IMR-90 (cell line): ENCODE measurements around the gene MRTFB. TPM values are rescaled to one million over a fixed set of nuclear protein-coding genes. Genes with fewer than 3 reads are reported as not detected.

Source experiments
- ATAC-seq: fragments of 200-7000 bp; cut with Tn5 transposase; 2 replicates; pipeline ENCODE4 v1.9.1; 2020; ENCODE audit warnings: low read depth, mild to moderate bottlenecking, moderate library complexity
- BruUV-seq: library from RNA; stranded (reverse); fragments of 400-500 nt; replicated peaks from 2 replicates; lab custom pipeline; 2021; lab: Mats Ljungman, UMichigan
- CTCF ChIA-PET: fragments of 300-600 bp; formaldehyde crosslinking; extraction: SDS; loops from one replicate; lab custom pipeline; 2021; ENCODE audit warnings: antibody characterized with exemption; lab: Yijun Ruan, JAX
- POLR2A ChIA-PET: fragments of 300-600 bp; sonication (Branson Sonifier 250); formaldehyde crosslinking; loops from one replicate; lab custom pipeline; 2022; ENCODE audit warnings: antibody characterized with exemption; ENCODE audit not compliant: unreplicated experiment; lab: Charles Lee
- DNase-seq: peaks from one replicate; pipeline ENCODE4 v3.0.0; 2013
- H2AFZ ChIP-seq: replicated peaks from 2 replicates; pipeline ENCODE3; 2013; ENCODE audit warnings: low read length, mild to moderate bottlenecking; ENCODE audit not compliant: poor library complexity
- H2AK5ac ChIP-seq: 2 replicates; pipeline ENCODE4 v1.6.1; 2013; ENCODE audit warnings: low read depth, low read length, inconsistent platforms
- H2AK9ac ChIP-seq: replicated peaks from 2 replicates; pipeline ENCODE3; 2013; ENCODE audit warnings: mild to moderate bottlenecking, low read depth, low read length, moderate library complexity; ENCODE audit not compliant: poor library complexity
- H2BK120ac ChIP-seq: 2 replicates; pipeline ENCODE4 v1.6.1; 2013; ENCODE audit warnings: low read depth, low read length, inconsistent platforms
- H2BK15ac ChIP-seq: 3 replicates; pipeline ENCODE4 v1.6.1; 2013; ENCODE audit warnings: low read depth, low read length, inconsistent platforms
- H2BK20ac ChIP-seq: 2 replicates; pipeline ENCODE4 v1.6.1; 2013; ENCODE audit warnings: low read depth, mild to moderate bottlenecking, inconsistent platforms, low read length, moderate library complexity
- H2BK5ac ChIP-seq: 2 replicates; pipeline ENCODE4 v1.6.1; 2013; ENCODE audit warnings: mild to moderate bottlenecking, low read depth, low read length, inconsistent platforms; ENCODE audit not compliant: poor library complexity, severe bottlenecking
- H3K14ac ChIP-seq: replicated peaks from 2 replicates; pipeline ENCODE4 v1.6.1; 2013; ENCODE audit warnings: low read depth, low read length, inconsistent platforms
- H3K18ac ChIP-seq: 2 replicates; pipeline ENCODE4 v1.6.1; 2013; ENCODE audit warnings: low read depth, low read length, control low read depth
- H3K23ac ChIP-seq: 2 replicates; pipeline ENCODE4 v1.6.1; 2013; ENCODE audit warnings: low read depth, low read length, inconsistent platforms
- H3K27ac ChIP-seq: 2 replicates; pipeline ENCODE4 v1.5.1; 2013; ENCODE audit warnings: mild to moderate bottlenecking, control low read depth, low read length; ENCODE audit not compliant: insufficient read depth
- H3K27me3 ChIP-seq: 2 replicates; pipeline ENCODE4 v1.6.1; 2013; ENCODE audit warnings: low read length; ENCODE audit not compliant: control insufficient read depth, insufficient read depth
- H3K36me3 ChIP-seq: 2 replicates; pipeline ENCODE4 v1.6.1; 2013; ENCODE audit warnings: low read length, mixed read lengths; ENCODE audit not compliant: control insufficient read depth, insufficient read depth
- H3K4ac ChIP-seq: 2 replicates; pipeline ENCODE4 v1.6.1; 2013; ENCODE audit warnings: low read depth, low read length, inconsistent platforms
- H3K4me1 ChIP-seq: 2 replicates; pipeline ENCODE4 v1.6.1; 2013; ENCODE audit warnings: low read length, mixed read lengths; ENCODE audit not compliant: control insufficient read depth, insufficient read depth
- H3K4me2 ChIP-seq: 2 replicates; pipeline ENCODE4 v1.6.1; 2013; ENCODE audit warnings: low read depth, mild to moderate bottlenecking, control low read depth, low read length, moderate library complexity
- H3K4me3 ChIP-seq: 2 replicates; pipeline ENCODE4 v1.5.1; 2013; ENCODE audit warnings: low read depth, mild to moderate bottlenecking, control low read depth, low read length, moderate library complexity; ENCODE audit not compliant: insufficient read depth
- H3K56ac ChIP-seq: 2 replicates; pipeline ENCODE4 v1.6.1; 2013; ENCODE audit warnings: low read length, inconsistent platforms; ENCODE audit not compliant: insufficient read depth; ENCODE audit errors: extremely low read depth
- H3K79me1 ChIP-seq, 2 experiments: 2 replicates each; pipeline ENCODE4 v1.6.1; 2013; ENCODE audit warnings: low read length in 2 of 2, inconsistent platforms in 1 of 2, low read depth in 1 of 2
- H3K9ac ChIP-seq: 2 replicates; pipeline ENCODE4 v1.6.1; 2013; ENCODE audit warnings: low read depth, low read length, control low read depth
- H3K9me1 ChIP-seq: 2 replicates; pipeline ENCODE4 v1.6.1; 2013; ENCODE audit warnings: low read length, inconsistent platforms; ENCODE audit not compliant: insufficient read depth
- H3K9me3 ChIP-seq: 2 replicates; pipeline ENCODE4 v1.6.1; 2013; ENCODE audit warnings: low read length; ENCODE audit not compliant: control insufficient read depth, insufficient read depth
- H4K20me1 ChIP-seq: 2 replicates; pipeline ENCODE4 v1.6.1; 2013; ENCODE audit warnings: low read length, inconsistent platforms; ENCODE audit not compliant: insufficient read depth
- H4K5ac ChIP-seq: 2 replicates; pipeline ENCODE4 v1.6.1; 2013; ENCODE audit warnings: mild to moderate bottlenecking, low read depth, low read length, control low read depth
- H4K8ac ChIP-seq, 2 experiments: 2 replicates each; pipeline ENCODE4 v1.6.1; 2013; ENCODE audit warnings: low read depth in 2 of 2, low read length in 2 of 2, control low read depth in 1 of 2, inconsistent platforms in 1 of 2
- H4K91ac ChIP-seq: 2 replicates; pipeline ENCODE4 v1.6.1; 2013; ENCODE audit warnings: low read depth, low read length, inconsistent platforms; ENCODE audit not compliant: insufficient read depth
- MAFK ChIP-seq: IDR thresholded peaks from 2 replicates; pipeline ENCODE4 v1.6.1; 2012; ENCODE audit warnings: low read depth, low read length, improper control_type of control experiment
- MXI1 ChIP-seq: IDR thresholded peaks from 2 replicates; pipeline ENCODE4 v1.6.1; 2012; ENCODE audit warnings: low read depth, mild to moderate bottlenecking, low read length, moderate library complexity, borderline replicate concordance
- RCOR1 ChIP-seq: IDR thresholded peaks from 2 replicates; pipeline ENCODE4 v1.6.1; 2012; ENCODE audit warnings: mild to moderate bottlenecking, low read length, improper control_type of control experiment; ENCODE audit not compliant: insufficient replicate concordance
- WGBS, 2 experiments: methylation state at CpG; one replicate each; pipeline versions ENCODE4 v1.1.5 to v1.1.7; 2013; ENCODE audit warnings: missing lambda C conversion rate in 2 of 2; ENCODE audit not compliant: insufficient read length in 1 of 2; ENCODE audit errors: extremely low coverage in 2 of 2; 5-methylcytosine and 5-hydroxymethylcytosine counted together
- dilution Hi-C: fragments of 300-500 bp; cut with HindIII; formaldehyde crosslinking; loops from one replicate; pipeline ENCODE4 v1.14.3; 2018; ENCODE audit warnings: low sequenced_read_pairs; ENCODE audit not compliant: unreplicated experiment
- in situ Hi-C: fragments of 300-500 bp; cut with MboI; formaldehyde crosslinking; loops from 3 replicates; pipeline ENCODE4 v1.14.3; 2019; ENCODE audit warnings: low sequenced_read_pairs, inconsistent platforms, mixed read lengths
- intact Hi-C: fragments of 100-400 bp; cut with micrococcal nuclease; formaldehyde crosslinking; loops from 2 replicates; pipeline ENCODE4 v1.10.0; 2022
- polyA plus RNA-seq, 3 experiments: library from polyadenylated mRNA; depleted of rRNA; stranded (reverse); fragments of >200 nt; gene quantifications; 2 replicates each; pipeline ENCODE4 v1.2.3, GENCODE V29; 2012; ENCODE audit warnings: low replicate concordance in 1 of 3
- total RNA-seq: library from RNA; depleted of rRNA; stranded (reverse); fragments of >200 nt; gene quantifications from 2 replicates; pipeline ENCODE4 v1.2.3, GENCODE V29; 2012

MRTFB gene
- total and polyA plus RNA-seq, 2 of the 4 experiments (the other 2 are of a cell fraction): 4.4 to 5.4 TPM

GRCh38 chr16:14187517-14188338 lies 116.6 kb downstream of the MRTFB start:
- H2BK20ac ChIP-seq: no peak overlapping the region
- ATAC-seq (no peak), DNase-seq (no peak)
- no peak overlapping the region for H4K5ac ChIP-seq
- no peaks in the 10 kb centered on the region for H3K9me1 ChIP-seq
- TF ChIP-seq MAFK: no peak
- TF ChIP-seq MXI1: no peak
- TF ChIP-seq RCOR1: no peak
- POLR2A ChIA-PET: interaction anchor here (0.5 kb wide), 1 partner anchor 34 kb away, joined by 4 read pairs; no protein-coding TSS in a partner anchor
- no peak overlapping the region for H3K56ac ChIP-seq
- no peak overlapping the region for H2AK9ac ChIP-seq
- CTCF ChIA-PET: interaction anchor here (1.6 to 1.8 kb wide), 3 partner anchors 14 to 268 kb away, joined by 3 to 5 read pairs (median 4); partner anchors contain the start of gene ERCC4
- H2BK120ac ChIP-seq: no peak overlapping the region
- no peak overlapping the region for H3K27ac ChIP-seq
- BruUV-seq: no TSS peak
- H3K9me3 ChIP-seq: no peaks in the 10 kb centered on the region
- no peak overlapping the region for H2BK5ac ChIP-seq
- H4K8ac ChIP-seq: no peak overlapping the region
- H3K18ac ChIP-seq: no peak overlapping the region
- H4K20me1 ChIP-seq: peaks cover 14% of the 10 kb centered on the region; the same call in 1 of the 2 replicates
- H3K36me3 ChIP-seq: no peaks in the 10 kb centered on the region
- dilution Hi-C loops: no loop called here
- H3K4me1 ChIP-seq: peaks cover 5% of the 10 kb centered on the region
- no peak overlapping the region for H2AK5ac ChIP-seq
- H3K14ac ChIP-seq: no peak overlapping the region
- no peak overlapping the region for H2AFZ ChIP-seq
- no peak overlapping the region for H3K4me2 ChIP-seq
- no peak overlapping the region for H3K4me3 ChIP-seq
- no peak overlapping the region for H3K9ac ChIP-seq
- WGBS, 2 experiments: 40% methylated on average over 1 of the region's 10 CpGs; no CpG with 5 or more reads in 1 of the 2 experiments
- peaks cover 0 to 3% of the 10 kb centered on the region in 2 experiments; a peak in 1 of 4 replicates for H3K79me1 ChIP-seq
- intact Hi-C loops: loop anchor here (5.0 kb wide), 3 partner anchors 45 to 265 kb away; partner anchors contain the start of genes ERCC4 and MRTFB
- H3K27me3 ChIP-seq: 0 out of 2 replicates have a peak, but pooled peaks cover 2% of the 10 kb centered on the region
- no peak overlapping the region for H3K23ac ChIP-seq
- no peak overlapping the region for H3K4ac ChIP-seq
- no peak overlapping the region for H4K91ac ChIP-seq
- in situ Hi-C loops: no loop called here
- no peak overlapping the region for H2BK15ac ChIP-seq
